Omental fat pad (tissue), 4 donors: ENCODE measurements around the gene TMEM126A. TPM values are rescaled to one million over a fixed set of nuclear protein-coding genes. Genes with fewer than 3 reads are reported as not detected.

Source experiments
- ATAC-seq: fragments of 150-250 bp; one replicate; pipeline ENCODE4 v1.9.1; 2016; ENCODE audit warnings: mild to moderate bottlenecking, moderate library complexity; ENCODE audit not compliant: low FRiP score
- DNase-seq: peaks from one replicate; pipeline ENCODE4 v3.0.0-alpha.2; 2019; ENCODE audit warnings: low spot score
- total RNA-seq, 4 donors: library from RNA; depleted of rRNA; stranded (reverse); fragments of >200 nt; gene quantifications; one replicate each; pipeline ENCODE4 v1.1.0, GENCODE V29; 2016
- TF ChIP-seq, protein P1 (sequence below), 3 donors: fragments of 450-650 bp; IDR thresholded peaks; one replicate each; pipeline ENCODE4 v1.5.1; 2016 to 2017; ENCODE audit warnings: antibody characterized with exemption in 3 of 3, mild to moderate bottlenecking in 3 of 3, moderate library complexity in 2 of 3

TMEM126A gene
- total RNA-seq, 4 donors from 2014 or later: 14.3 to 40.6 (median 29.1) TPM

DNA sequence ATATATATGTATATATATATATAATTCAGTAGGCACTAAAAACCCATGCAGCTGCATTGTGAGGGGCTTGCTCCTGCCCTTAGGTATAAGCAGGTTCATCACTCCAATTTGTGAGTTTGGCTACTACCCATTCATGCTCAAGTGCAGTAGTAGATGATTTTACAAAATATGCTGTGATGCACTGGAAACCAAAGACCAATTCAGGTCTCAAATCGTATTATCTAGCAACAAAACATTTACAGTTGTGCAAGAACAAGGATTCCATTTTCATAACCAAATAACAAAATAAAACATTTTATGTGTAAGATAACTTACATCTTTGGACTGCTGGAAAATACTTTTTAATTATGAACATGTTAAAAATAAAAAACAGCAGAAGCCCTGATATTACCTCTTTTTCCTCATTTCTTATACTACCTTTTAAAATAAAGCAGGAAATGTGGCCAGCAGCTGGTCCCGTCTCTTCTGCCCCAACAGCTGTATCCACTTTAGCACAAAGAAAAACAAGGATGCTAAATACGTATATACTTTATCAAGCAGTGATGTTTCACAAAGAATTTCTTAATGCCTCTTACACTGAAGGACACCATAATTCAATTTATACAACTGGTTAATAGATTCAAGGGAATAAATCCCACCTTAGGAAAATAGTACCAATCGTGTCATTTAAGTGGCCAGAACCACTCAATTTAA lies 14.4 kb downstream of the TMEM126A start:
- TF ChIP-seq, protein P1, sequence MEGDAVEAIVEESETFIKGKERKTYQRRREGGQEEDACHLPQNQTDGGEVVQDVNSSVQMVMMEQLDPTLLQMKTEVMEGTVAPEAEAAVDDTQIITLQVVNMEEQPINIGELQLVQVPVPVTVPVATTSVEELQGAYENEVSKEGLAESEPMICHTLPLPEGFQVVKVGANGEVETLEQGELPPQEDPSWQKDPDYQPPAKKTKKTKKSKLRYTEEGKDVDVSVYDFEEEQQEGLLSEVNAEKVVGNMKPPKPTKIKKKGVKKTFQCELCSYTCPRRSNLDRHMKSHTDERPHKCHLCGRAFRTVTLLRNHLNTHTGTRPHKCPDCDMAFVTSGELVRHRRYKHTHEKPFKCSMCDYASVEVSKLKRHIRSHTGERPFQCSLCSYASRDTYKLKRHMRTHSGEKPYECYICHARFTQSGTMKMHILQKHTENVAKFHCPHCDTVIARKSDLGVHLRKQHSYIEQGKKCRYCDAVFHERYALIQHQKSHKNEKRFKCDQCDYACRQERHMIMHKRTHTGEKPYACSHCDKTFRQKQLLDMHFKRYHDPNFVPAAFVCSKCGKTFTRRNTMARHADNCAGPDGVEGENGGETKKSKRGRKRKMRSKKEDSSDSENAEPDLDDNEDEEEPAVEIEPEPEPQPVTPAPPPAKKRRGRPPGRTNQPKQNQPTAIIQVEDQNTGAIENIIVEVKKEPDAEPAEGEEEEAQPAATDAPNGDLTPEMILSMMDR (IDR thresholded peaks at IDR 0.05): no peak
- ATAC-seq: no peak
- DNase-seq: no peak

DNA sequence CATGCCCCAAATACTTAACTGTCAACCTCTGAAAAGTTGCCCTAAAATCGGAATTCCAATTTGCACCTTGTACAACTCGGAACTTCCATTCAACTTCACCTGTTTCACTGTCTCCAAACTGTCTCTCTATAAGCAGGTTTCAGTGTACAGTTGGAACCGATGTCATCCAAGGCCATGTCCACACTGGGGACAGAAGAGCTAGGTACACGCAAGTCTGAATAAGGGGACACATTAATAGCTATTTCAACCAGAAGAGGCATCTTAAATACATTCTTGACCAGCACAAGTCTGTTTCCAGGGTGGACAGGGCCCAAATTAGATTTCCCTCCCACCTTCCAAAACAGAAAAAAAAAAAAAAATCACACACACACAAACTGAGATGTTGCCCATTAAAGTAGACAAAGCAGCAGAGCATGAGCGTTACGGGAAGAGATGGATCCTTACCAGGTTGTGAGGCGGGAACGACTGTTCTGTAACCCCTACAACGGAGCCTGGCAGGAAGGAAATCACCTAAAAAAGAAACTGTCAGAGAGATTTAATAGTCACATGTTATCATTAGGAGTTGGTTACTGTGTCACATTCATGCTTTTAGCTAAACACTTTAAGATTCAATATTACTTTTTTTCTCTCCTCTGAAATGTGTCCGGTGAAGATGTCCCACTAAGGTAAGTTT lies 15.4 kb downstream of the TMEM126A start:
- DNase-seq (no peak), ATAC-seq (no peak)
- TF ChIP-seq, protein P1 (IDR thresholded peaks at IDR 0.05): no peak

DNA sequence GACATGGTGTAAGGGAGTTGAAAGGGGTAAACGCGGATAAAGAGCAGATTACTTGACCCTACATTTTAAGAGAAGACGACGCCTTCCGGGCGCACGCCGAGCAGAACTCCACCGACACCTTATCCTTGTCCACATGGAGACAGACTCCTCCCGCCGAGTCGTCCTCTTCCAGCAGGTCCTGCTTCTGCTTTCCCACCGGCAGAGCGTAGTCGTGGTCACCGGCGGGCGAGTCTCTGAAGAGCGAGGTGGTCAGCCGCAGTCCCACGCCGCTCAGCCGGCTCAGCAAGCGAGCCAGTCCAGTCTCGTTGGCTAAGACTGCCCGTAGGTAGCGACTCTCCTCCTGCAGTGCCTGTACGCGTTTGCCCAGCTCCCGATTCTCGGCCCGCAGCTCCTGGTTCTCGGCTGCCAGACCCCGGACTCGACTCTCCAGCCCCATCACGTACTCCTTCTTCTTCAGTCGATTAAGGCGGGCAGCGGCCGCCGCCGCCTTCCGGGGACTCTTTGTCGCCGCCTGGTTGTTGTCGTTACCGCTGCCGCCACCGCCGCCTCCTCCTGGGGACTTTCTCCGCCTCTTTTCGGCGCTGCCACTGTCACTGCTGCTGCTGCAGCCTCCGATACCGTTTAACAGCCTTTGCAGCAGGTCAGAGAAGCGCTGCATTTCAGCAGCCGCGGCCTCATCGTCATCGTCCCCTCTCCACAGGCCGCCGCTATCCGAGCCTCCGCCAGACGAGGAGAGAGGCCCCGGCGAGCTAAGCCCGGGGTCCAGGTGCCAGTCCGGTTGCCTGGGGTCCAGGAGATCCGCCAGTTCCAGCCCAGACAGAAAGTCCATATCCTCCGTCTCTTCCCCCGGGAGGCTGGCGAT lies 16.2 kb downstream of the TMEM126A start:
- DNase-seq: peak; percentile 35
- ATAC-seq: peak; percentile 24
- TF ChIP-seq, protein P1 (IDR thresholded peaks at IDR 0.05): no peak

DNA sequence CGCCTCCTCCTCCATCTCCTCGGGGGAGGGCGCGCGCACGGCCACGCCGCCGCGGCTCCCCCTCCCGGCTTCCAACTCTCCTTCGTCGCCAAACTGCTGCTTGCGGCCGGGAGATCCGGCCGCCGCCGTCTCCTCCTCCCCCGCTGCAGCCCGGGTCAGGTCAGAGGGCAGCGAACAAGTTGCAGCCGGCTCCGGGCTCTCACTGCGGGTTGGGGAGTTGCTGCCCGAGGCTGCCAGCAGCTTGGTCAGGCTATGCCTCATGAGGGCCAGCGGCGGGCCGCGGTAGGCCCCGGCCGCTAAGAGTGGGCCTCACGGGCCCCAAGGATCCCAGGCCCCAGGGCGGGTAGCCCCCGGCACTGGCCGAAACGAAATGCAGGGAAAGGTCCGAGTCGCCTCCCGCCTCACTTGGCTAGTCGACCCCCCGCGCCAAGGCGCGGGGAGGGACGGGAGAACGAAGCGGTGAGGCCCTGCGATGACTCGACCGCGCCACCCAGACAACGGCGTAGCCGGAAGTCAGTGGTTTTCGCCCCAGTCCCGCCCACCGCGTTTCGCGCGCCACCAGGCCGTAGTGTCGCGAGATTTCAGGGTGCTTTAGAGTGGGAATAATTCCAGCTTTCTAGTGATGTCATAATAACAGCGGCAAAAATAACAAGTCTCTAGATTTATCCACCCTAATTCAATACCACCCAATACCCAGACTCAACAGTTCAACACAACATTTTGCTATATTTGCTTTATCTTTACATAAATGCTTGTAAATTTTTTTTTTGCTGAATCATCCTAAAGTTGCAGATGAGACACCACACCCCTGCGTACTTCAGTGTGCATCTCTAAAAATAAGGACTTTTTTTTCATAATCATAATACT lies 17.1 kb downstream of the TMEM126A start, which contains the start of gene CREBZF:
CREBZF (minus strand) TSS at position 515 of the 867 bp plus-strand sequence; CDS start at position 261, 254 bp downstream.
- TF ChIP-seq, protein P1 (IDR thresholded peaks at IDR 0.05): no peak
- peak; percentile 96 for ATAC-seq
- DNase-seq: peak; percentile 91

DNA sequence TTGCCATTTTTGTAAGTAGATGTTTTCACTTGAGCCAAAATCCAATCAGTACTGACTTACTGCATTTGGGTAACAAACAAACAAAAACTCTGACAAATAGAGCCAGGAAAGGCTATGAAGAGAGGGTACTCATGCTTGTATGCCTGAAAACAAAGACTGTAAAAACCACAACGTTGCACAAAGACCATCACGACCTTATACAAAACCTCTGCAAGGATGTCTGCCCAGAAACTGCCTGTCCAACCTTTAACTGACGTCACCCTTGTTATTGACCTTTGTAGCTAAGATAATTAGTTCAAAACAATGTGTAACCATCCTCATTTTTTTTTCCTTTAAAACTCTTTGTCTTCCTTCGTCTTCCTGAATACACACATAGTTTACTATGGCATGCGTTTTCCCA lies 18.0 kb downstream of the TMEM126A start:
- ATAC-seq (no peak), DNase-seq (no peak)
- TF ChIP-seq, protein P1 (IDR thresholded peaks at IDR 0.05): no peak

DNA sequence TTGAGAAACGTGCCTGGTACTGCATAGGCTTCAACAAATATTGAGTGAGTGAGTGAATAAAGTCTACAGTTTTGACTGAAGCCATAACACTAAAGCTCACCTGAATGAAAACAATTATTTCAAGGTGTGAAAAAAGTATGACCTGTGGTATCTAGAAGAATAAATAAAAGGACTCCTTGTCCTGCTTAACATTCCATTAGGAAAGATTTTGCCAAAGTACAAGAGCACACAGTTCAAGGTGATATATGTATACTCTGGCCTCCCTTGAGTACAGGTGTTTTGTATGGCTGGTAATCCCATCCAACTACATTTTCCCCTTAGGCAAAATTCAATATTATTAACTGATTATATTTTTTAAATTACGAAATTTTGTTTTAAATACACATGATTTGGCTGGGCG lies 18.9 kb downstream of the TMEM126A start:
- TF ChIP-seq, protein P1 (IDR thresholded peaks at IDR 0.05): no peak
- ATAC-seq (no peak), DNase-seq (no peak)
